NCI-H1092 (cell line): ENCODE measurements around the gene EXOC3L1.

Experiments used
- DNase-seq: peaks from one replicate; lab custom pipeline; 2025; lab: John Stamatoyannopoulos, UW

Gene EXOC3L1

GRCh38 chr16:67148221-67148620 is 41.7 kb downstream of the EXOC3L1 start:
- no peak for DNase-seq

GRCh38 chr16:67147437-67148140 is 42.3 kb downstream of the EXOC3L1 start:
- no peak for DNase-seq

GRCh38 chr16:67146523-67147357 is 43.2 kb downstream of the EXOC3L1 start:
- DNase-seq: no peak

- no peak for DNase-seq
Observed at GRCh38 chr16:67145746-67146145, 44.2 kb downstream of the EXOC3L1 start.

GRCh38 chr16:67144943-67145342 is 45.0 kb downstream of the EXOC3L1 start:
- DNase-seq: no peak

GRCh38 chr16:67142342-67142741 is 47.6 kb downstream of the EXOC3L1 start:
- no peak for DNase-seq

GRCh38 chr16:67141391-67141790 is 48.5 kb downstream of the EXOC3L1 start:
- no peak for DNase-seq

GRCh38 chr16:67137605-67138004 is 52.3 kb downstream of the EXOC3L1 start:
- DNase-seq: no peak
